ENCODE results near the gene TP53TG5.

DNA sequence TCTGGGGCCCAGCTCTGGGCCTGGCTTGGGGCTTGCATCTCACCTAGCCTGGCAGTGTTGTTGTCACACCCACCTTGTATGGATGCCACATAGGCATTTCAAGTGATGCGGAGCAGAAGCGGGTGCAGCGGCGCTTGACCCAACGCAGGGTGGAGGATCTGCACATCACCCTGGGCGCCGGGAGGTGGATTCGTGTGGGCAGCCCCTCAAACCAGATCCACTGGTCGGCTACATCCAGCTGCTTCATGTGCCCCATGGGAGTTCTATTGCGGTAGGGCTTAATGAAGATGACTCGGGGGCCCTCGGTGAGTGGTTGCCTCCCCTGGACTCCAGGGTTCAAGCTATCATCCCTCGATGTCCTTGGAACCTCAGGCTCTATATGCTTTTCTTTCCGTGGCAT, 3.2 kb downstream of the TP53TG5 start:
- no peak for TF ChIP-seq POLR2A (IDR thresholded peaks at IDR 0.05)
- no peak for TF ChIP-seq POLR2AphosphoS5 (IDR thresholded peaks at IDR 0.05)
- TF ChIP-seq, protein P1, sequence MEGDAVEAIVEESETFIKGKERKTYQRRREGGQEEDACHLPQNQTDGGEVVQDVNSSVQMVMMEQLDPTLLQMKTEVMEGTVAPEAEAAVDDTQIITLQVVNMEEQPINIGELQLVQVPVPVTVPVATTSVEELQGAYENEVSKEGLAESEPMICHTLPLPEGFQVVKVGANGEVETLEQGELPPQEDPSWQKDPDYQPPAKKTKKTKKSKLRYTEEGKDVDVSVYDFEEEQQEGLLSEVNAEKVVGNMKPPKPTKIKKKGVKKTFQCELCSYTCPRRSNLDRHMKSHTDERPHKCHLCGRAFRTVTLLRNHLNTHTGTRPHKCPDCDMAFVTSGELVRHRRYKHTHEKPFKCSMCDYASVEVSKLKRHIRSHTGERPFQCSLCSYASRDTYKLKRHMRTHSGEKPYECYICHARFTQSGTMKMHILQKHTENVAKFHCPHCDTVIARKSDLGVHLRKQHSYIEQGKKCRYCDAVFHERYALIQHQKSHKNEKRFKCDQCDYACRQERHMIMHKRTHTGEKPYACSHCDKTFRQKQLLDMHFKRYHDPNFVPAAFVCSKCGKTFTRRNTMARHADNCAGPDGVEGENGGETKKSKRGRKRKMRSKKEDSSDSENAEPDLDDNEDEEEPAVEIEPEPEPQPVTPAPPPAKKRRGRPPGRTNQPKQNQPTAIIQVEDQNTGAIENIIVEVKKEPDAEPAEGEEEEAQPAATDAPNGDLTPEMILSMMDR (IDR thresholded peaks at IDR 0.05), result no peak

Data from prostate gland (tissue), 2 donors.